GM23248 (cell line): Measurements from ENCODE around the gene APLF. TPM values are rescaled to one million over a fixed set of nuclear protein-coding genes. Genes with fewer than 3 reads are reported as not detected.
A peak's percentile ranks its signal among the peaks of the same experiment; 100 is the strongest.

Experiments used
- DNase-seq: peaks from one replicate; pipeline ENCODE4 v3.0.0-alpha.2; 2015
- H2AFZ ChIP-seq: fragments of 200-600 bp; sonication (generic); 2 replicates; pipeline ENCODE4 v1.6.1; 2016; ENCODE audit warnings: antibody characterized with exemption
- H3F3A ChIP-seq: fragments of 200-600 bp; sonication (generic); 2 replicates; pipeline ENCODE4 v1.6.1; 2016; ENCODE audit warnings: mild to moderate bottlenecking, antibody characterized with exemption, mixed run types; ENCODE audit not compliant: insufficient read depth
- H3K27ac ChIP-seq: fragments of 200-600 bp; sonication (generic); 2 replicates; pipeline ENCODE4 v1.5.1; 2016; ENCODE audit warnings: mild to moderate bottlenecking
- H3K27me3 ChIP-seq: fragments of 200-600 bp; sonication (generic); replicated peaks from 2 replicates; pipeline ENCODE4 v1.6.1; 2016; ENCODE audit warnings: mild to moderate bottlenecking; ENCODE audit not compliant: insufficient read depth
- H3K36me3 ChIP-seq: fragments of 200-600 bp; sonication (generic); 2 replicates; pipeline ENCODE4 v1.6.1; 2016; ENCODE audit warnings: low read depth, mild to moderate bottlenecking
- H3K4me1 ChIP-seq: fragments of 200-600 bp; sonication (generic); 2 replicates; pipeline ENCODE4 v1.6.1; 2016; ENCODE audit warnings: mild to moderate bottlenecking; ENCODE audit not compliant: insufficient read depth
- H3K4me2 ChIP-seq: fragments of 200-600 bp; sonication (generic); one replicate; pipeline ENCODE4 v1.6.1; 2016; ENCODE audit warnings: mild to moderate bottlenecking; ENCODE audit not compliant: unreplicated experiment
- H3K4me3 ChIP-seq: fragments of 200-600 bp; sonication (generic); 2 replicates; pipeline ENCODE4 v1.5.1; 2016; ENCODE audit warnings: mild to moderate bottlenecking
- H3K79me2 ChIP-seq: fragments of 200-600 bp; sonication (generic); 2 replicates; pipeline ENCODE4 v1.6.1; 2016; ENCODE audit warnings: mild to moderate bottlenecking; ENCODE audit not compliant: insufficient read depth
- H3K9ac ChIP-seq: fragments of 200-600 bp; sonication (generic); 2 replicates; pipeline ENCODE4 v1.6.1; 2016; ENCODE audit warnings: mild to moderate bottlenecking
- H3K9me2 ChIP-seq: fragments of 200-600 bp; sonication (generic); 2 replicates; pipeline ENCODE4 v1.6.1; 2016; ENCODE audit warnings: mixed run types, mild to moderate bottlenecking, moderate library complexity; ENCODE audit not compliant: insufficient read depth
- H3K9me3 ChIP-seq: fragments of 200-600 bp; sonication (generic); one replicate; pipeline ENCODE4 v1.6.1; 2017; ENCODE audit warnings: low read depth
- H4K20me1 ChIP-seq: fragments of 200-600 bp; sonication (generic); 2 replicates; pipeline ENCODE4 v1.6.0; 2016; ENCODE audit not compliant: insufficient read depth
- EZH2 ChIP-seq: fragments of 200-600 bp; sonication (generic); IDR thresholded peaks from 2 replicates; pipeline ENCODE4 v1.6.1; 2018; ENCODE audit warnings: antibody characterized with exemption, mild to moderate bottlenecking; ENCODE audit not compliant: insufficient read depth, poor library complexity, severe bottlenecking
- EZH2phosphoT487 ChIP-seq: fragments of 200-600 bp; sonication (generic); IDR thresholded peaks from 2 replicates; pipeline ENCODE4 v1.6.1; 2018; ENCODE audit warnings: antibody characterized with exemption, moderate library complexity, mild to moderate bottlenecking, low read depth; ENCODE audit not compliant: insufficient read depth
- WGBS, 2 experiments: methylation state at CpG; one replicate each; pipeline ENCODE4 v1.1.6; 2015 to 2017; ENCODE audit warnings: low lambda C conversion rate in 2 of 2, low coverage in 1 of 2; ENCODE audit errors: missing lambda C conversion rate in 2 of 2; 5-methylcytosine and 5-hydroxymethylcytosine counted together
- in situ Hi-C: fragments of 300-500 bp; cut with MboI; formaldehyde crosslinking; loops from 2 replicates; pipeline ENCODE4 v1.15.0; 2020
- polyA plus RNA-seq: library from polyadenylated mRNA; unstranded; fragments of >200 nt; fragmentation: Nextera tagmentation; extraction: Ambion mirVana; gene quantifications from 2 replicates; pipeline ENCODE4 v1.2.1, GENCODE V29; 2016
- total RNA-seq: library from RNA; depleted of rRNA; stranded (reverse); fragments of >200 nt; shearing (Covaris generic); gene quantifications from 2 replicates; pipeline ENCODE4 v1.2.3, GENCODE V29; 2014

The APLF gene
- total and polyA plus RNA-seq, 2 experiments from 2014 or later, result 3.6 to 4.0 TPM

DNA sequence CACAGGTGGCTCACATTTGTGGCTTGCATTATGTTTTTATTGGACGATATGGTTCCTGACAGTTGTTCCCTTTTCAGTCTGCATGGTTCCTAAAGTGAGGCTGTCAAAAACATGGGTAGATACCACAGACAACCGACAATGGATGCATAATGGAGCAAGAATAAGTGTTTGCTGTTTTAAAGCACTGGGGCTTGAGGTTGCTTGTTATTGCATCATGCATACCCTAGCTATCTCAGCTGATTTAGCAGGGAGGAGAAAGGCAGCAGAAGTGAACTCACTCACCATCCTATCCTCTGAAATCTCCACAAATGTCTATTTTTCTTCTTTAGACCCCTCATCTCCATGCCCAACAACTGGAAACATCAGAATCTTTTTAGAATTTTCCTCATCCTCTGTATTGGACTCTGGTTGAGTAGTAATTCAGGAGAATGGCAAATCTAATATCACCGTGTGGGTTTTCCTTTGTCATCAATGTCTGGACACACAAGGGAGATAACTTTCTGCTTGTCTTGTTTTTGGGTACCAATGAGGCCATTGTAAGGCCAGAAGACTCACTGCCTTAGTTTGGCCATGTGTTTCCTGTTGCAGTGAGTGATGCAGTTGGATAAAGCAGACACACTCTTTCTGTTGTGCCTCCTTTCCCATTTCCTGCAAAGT lies 47.0 kb upstream of the APLF start:
- Histone ChIP-seq H3K79me2 (no peaks in the 10 kb centered on the region), H3F3A (no peaks in the 10 kb centered on the region), H3K4me1 (no peaks in the 10 kb centered on the region), H3K4me2 (no peak overlapping the region), H3K27me3 (peaks cover 47% of the 10 kb centered on the region), H3K4me3 (no peak overlapping the region), H3K36me3 (no peaks in the 10 kb centered on the region), H3K9me3 (no peaks in the 10 kb centered on the region), H3K9me2 (no peaks in the 10 kb centered on the region), H4K20me1 (no peaks in the 10 kb centered on the region), H3K9ac (no peak overlapping the region), H3K27ac (no peak overlapping the region), H2AFZ (no peak overlapping the region)
- 26 to 28% methylated on average over 3 of the region's 3 CpGs for WGBS, 2 experiments
- in situ Hi-C loops, result no loop called here
- TF ChIP-seq EZH2, result no peak
- TF ChIP-seq EZH2phosphoT487, result no peak
- peak; percentile 7 for DNase-seq

- no peak for TF ChIP-seq EZH2phosphoT487
- TF ChIP-seq EZH2, result no peak
- no peaks in the 10 kb centered on the region for H3K36me3 ChIP-seq
- DNase-seq, result no peak
- H3F3A ChIP-seq, result no peaks in the 10 kb centered on the region
- H3K9me2 ChIP-seq, result no peaks in the 10 kb centered on the region
- no peak overlapping the region for H3K9ac ChIP-seq
- H3K9me3 ChIP-seq, result no peaks in the 10 kb centered on the region
- 18 to 22% methylated on average over 2 of the region's 2 CpGs for WGBS, 2 experiments
- no peak overlapping the region for H3K27ac ChIP-seq
- no peak overlapping the region for H2AFZ ChIP-seq
- no peaks in the 10 kb centered on the region for H4K20me1 ChIP-seq
- H3K4me3 ChIP-seq, result no peak overlapping the region
- H3K4me2 ChIP-seq, result no peak overlapping the region
- H3K27me3 ChIP-seq, result peaks cover 29% of the 10 kb centered on the region; the same call in 1 of the 2 replicates
- H3K79me2 ChIP-seq, result no peaks in the 10 kb centered on the region
- H3K4me1 ChIP-seq, result no peaks in the 10 kb centered on the region
- in situ Hi-C loops, result no loop called here
Observed at GRCh38 chr2:68423966-68424650, 43.3 kb upstream of the APLF start.

- no peaks in the 10 kb centered on the region for H3K79me2 ChIP-seq
- no peak overlapping the region for H3K9ac ChIP-seq
- in situ Hi-C loops, result no loop called here
- no peaks in the 10 kb centered on the region for H3K9me2 ChIP-seq
- no peak for DNase-seq
- H2AFZ ChIP-seq, result no peak overlapping the region
- H3F3A ChIP-seq, result no peaks in the 10 kb centered on the region
- H3K4me1 ChIP-seq, result no peaks in the 10 kb centered on the region
- H3K4me3 ChIP-seq, result no peak overlapping the region
- no peaks in the 10 kb centered on the region for H4K20me1 ChIP-seq
- WGBS, 2 experiments, result 44 to 47% methylated on average over 3 of the region's 3 CpGs
- no peak for TF ChIP-seq EZH2
- no peak for TF ChIP-seq EZH2phosphoT487
- H3K27ac ChIP-seq, result no peak overlapping the region
- H3K9me3 ChIP-seq, result no peaks in the 10 kb centered on the region
- peaks cover 25% of the 10 kb centered on the region; the same call in 1 of the 2 replicates for H3K27me3 ChIP-seq
- no peaks in the 10 kb centered on the region for H3K36me3 ChIP-seq
- H3K4me2 ChIP-seq, result no peak overlapping the region
Observed at GRCh38 chr2:68425503-68425902, 41.9 kb upstream of the APLF start.

DNA sequence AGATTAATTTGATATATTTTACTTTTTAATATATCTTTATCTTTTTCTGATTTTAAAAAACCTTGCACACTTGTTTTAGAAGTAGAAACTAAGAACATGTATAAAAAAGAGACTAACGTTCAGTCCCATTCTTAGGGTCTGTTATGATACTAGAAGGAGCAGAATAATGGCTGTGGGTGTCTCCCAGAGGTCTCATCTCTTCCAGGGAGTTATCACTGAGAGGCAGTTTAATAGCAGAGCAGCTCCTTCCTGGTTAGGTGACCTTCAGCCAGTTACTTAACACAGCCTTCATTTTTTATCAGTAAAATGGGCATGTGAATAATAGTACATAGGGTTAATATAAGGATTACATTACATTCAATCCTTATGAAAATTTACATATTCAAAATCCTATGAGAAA lies 40.9 kb upstream of the APLF start:
- Histone ChIP-seq H3K27me3 (peaks cover 27% of the 10 kb centered on the region; the same call in 1 of the 2 replicates), H3K36me3 (no peaks in the 10 kb centered on the region), H3K9ac (no peak overlapping the region), H3F3A (no peaks in the 10 kb centered on the region), H3K9me3 (no peaks in the 10 kb centered on the region), H3K4me2 (no peak overlapping the region), H3K9me2 (no peaks in the 10 kb centered on the region), H3K79me2 (no peaks in the 10 kb centered on the region), H3K27ac (no peak overlapping the region), H2AFZ (no peak overlapping the region), H3K4me3 (no peak overlapping the region), H3K4me1 (no peaks in the 10 kb centered on the region), H4K20me1 (no peaks in the 10 kb centered on the region)
- in situ Hi-C loops, result no loop called here
- WGBS, 2 experiments, result 44 to 45% methylated on average over 1 of the region's 1 CpG
- no peak for DNase-seq
- TF ChIP-seq EZH2, result no peak
- TF ChIP-seq EZH2phosphoT487, result no peak
